IgD-negative memory B cell (primary cell): ENCODE results near the gene JAK1. TPM values are rescaled to one million over a fixed set of nuclear protein-coding genes. Genes with fewer than 3 reads are reported as not detected.
A peak's percentile ranks its signal among the peaks of the same experiment; 100 is the strongest.

Source experiments
- H3K27ac Mint-ChIP-seq, 3 donors: one replicate each; pipeline ENCODE4 v1.8.0; 2020 to 2022; ENCODE audit warnings: mild to moderate bottlenecking in 3 of 3, mixed read lengths in 3 of 3, moderate library complexity in 1 of 3
- H3K27me3 Mint-ChIP-seq: one replicate; pipeline ENCODE4 v1.8.0; 2021; ENCODE audit warnings: mixed read lengths
- H3K36me3 Mint-ChIP-seq: one replicate; pipeline ENCODE4 v1.8.0; 2020; ENCODE audit warnings: mild to moderate bottlenecking, mixed read lengths
- H3K4me1 Mint-ChIP-seq, 3 donors: one replicate each; pipeline ENCODE4 v1.8.0; 2020 to 2022; ENCODE audit warnings: mixed read lengths in 3 of 3, mild to moderate bottlenecking in 1 of 3
- H3K4me3 Mint-ChIP-seq, 4 donors: one replicate each; pipeline ENCODE4 v1.8.0; 2020 to 2022; ENCODE audit warnings: mild to moderate bottlenecking in 4 of 4, mixed read lengths in 4 of 4, moderate library complexity in 3 of 4
- H3K9me3 Mint-ChIP-seq, 3 donors: one replicate each; pipeline ENCODE4 v1.8.0; 2020 to 2021; ENCODE audit warnings: mixed read lengths in 3 of 3, mild to moderate bottlenecking in 1 of 3
- polyA plus RNA-seq: library from polyadenylated mRNA; unstranded; fragments of 300-500 nt; fragmentation: Illumina TruSeq; gene quantifications from one replicate; pipeline ENCODE4 v1.2.3, GENCODE V29; 2021

Gene JAK1
- polyA plus RNA-seq, 1 donor from 2014 or later = 216 TPM

- H3K36me3 Mint-ChIP-seq = no peaks in the 10 kb centered on the region
- H3K9me3 Mint-ChIP-seq = no peaks in the 10 kb centered on the region
- H3K4me1 Mint-ChIP-seq = peaks cover 0 to 9% (median 3%) of the 10 kb centered on the region in 3 donors
- H3K27me3 Mint-ChIP-seq = no peaks in the 10 kb centered on the region
- H3K4me3 Mint-ChIP-seq = no peak overlapping the region
- no peak overlapping the region for H3K27ac Mint-ChIP-seq
These were observed 116.4 kb downstream of the JAK1 start for GRCh38 chr1:64849942-64850341.

DNA sequence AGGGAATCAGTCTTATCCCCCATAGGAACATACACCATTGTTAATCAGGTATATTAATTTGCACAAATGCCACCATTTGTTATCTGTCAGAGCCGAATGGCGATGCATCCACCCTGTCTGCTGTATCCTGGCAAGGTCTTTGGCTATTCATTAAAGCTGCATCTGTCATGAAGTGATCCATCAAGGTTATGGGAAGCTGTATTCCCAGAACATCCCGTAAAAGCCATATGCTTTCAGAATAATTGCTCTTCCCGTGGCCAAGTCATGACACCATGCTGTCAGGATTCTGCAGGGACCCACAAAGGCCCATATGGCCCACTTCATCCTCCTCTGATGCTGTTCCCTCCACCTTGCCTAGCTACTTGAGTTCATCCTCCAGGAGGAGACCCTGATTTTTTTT is 117.5 kb downstream of the JAK1 start:
- peaks cover 2% of the 10 kb centered on the region for H3K36me3 Mint-ChIP-seq
- no peaks in the 10 kb centered on the region for H3K9me3 Mint-ChIP-seq
- peak overlapping the region in 2 of 3 donors; percentile 21 to 68 for H3K27ac Mint-ChIP-seq
- no peaks in the 10 kb centered on the region for H3K27me3 Mint-ChIP-seq
- peak overlapping the region in 1 of 4 donors; percentile 35 for H3K4me3 Mint-ChIP-seq
- peaks cover 0 to 9% (median 5%) of the 10 kb centered on the region in 3 donors for H3K4me1 Mint-ChIP-seq

GRCh38 chr1:64848136-64848535 is 118.2 kb downstream of the JAK1 start:
- H3K9me3 Mint-ChIP-seq = no peaks in the 10 kb centered on the region
- H3K27ac Mint-ChIP-seq = no peak overlapping the region
- H3K4me1 Mint-ChIP-seq = peaks cover 2 to 9% (median 6%) of the 10 kb centered on the region in 3 donors
- no peak overlapping the region for H3K4me3 Mint-ChIP-seq
- H3K36me3 Mint-ChIP-seq = peaks cover 2% of the 10 kb centered on the region
- no peaks in the 10 kb centered on the region for H3K27me3 Mint-ChIP-seq

- Mint-ChIP-seq H3K9me3 (no peaks in the 10 kb centered on the region), H3K4me3 (no peak overlapping the region), H3K4me1 (peaks cover 7 to 13% (median 11%) of the 10 kb centered on the region in 3 donors), H3K36me3 (peaks cover 2% of the 10 kb centered on the region), H3K27ac (no peak overlapping the region), H3K27me3 (peaks cover 2% of the 10 kb centered on the region)
These were observed 118.7 kb downstream of the JAK1 start for GRCh38 chr1:64847666-64848065.

DNA sequence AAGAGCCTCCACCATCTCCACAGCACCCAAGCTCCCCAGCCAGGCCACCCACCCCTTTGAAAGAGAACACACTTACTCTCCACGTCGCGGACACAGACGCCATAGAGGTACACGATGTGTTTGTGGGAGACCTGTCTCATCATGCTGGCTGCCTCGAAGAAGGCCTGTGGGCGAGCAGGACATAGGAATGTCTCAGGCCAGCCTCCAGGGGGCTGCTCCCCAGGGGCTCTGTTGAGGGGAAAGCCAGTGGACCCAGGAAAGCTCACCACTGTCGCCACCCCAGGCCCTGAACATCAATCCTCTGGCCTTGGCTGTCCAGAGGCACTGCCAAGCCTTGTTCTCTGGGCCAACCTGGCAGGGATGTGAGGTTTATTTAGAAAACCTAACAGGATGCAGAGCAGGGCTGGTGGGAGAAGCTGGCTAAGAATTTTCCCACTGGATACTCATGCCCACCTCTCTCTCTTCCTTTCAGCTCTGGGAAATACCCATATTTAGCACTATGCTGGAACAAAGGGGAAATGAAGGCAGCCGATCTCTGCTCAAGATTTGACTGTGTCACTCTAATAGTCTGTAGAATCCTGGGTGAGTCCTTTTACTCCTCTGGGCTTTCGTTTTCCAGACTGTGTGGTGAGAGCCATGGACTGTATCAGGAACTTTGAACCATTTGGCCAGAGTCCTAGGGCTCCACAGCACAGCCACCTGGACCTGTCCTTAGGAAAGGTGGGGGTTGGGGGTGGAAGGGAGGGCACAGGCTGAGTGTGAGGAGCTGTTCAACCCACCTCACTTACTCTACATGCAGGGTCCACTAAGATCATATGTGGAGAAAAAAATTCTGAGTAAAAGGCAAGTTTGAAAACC is 119.5 kb downstream of the JAK1 start:
- peaks cover 10 to 14% (median 12%) of the 10 kb centered on the region in 3 donors for H3K4me1 Mint-ChIP-seq
- H3K27me3 Mint-ChIP-seq = peaks cover 2% of the 10 kb centered on the region
- peak overlapping the region in 2 of 3 donors; percentile 9 to 35 for H3K27ac Mint-ChIP-seq
- peaks cover 2% of the 10 kb centered on the region for H3K36me3 Mint-ChIP-seq
- H3K4me3 Mint-ChIP-seq = no peak overlapping the region
- no peaks in the 10 kb centered on the region for H3K9me3 Mint-ChIP-seq

DNA sequence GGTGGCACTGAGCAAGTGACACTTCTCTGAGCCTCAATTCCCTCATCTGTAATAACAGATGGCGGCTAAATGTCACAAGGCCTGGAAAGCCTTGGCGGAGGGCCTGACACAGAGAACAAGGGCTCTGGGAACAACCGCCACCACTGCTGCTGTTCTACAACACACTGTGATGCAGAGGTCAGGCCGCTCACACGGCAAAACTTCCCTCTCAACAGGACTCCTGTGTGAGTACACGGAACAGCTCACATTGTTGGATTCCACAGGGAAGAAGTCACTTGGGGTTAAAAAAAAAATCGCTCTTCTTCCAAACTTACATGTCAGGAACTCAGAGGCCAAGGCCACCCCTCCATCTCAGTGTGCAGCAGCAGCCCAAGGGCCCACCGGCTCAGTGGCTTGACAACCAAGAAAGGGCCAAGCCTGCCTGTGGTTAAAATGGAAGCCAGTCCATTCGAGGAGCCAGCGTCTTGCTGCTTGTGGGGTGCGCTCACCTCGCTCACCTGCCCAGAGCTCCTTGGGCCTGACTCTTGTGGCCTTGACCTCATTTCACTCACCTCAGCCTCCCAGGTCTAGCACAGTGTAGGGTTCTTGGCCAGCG is 120.4 kb downstream of the JAK1 start:
- peak overlapping the region in 1 of 4 donors; percentile 32 for H3K4me3 Mint-ChIP-seq
- peaks cover 2% of the 10 kb centered on the region for H3K36me3 Mint-ChIP-seq
- H3K27me3 Mint-ChIP-seq = peaks cover 2% of the 10 kb centered on the region
- H3K4me1 Mint-ChIP-seq = peaks cover 4 to 14% (median 12%) of the 10 kb centered on the region in 3 donors
- H3K9me3 Mint-ChIP-seq = no peaks in the 10 kb centered on the region
- peak overlapping the region in 2 of 3 donors; percentile 9 to 39 for H3K27ac Mint-ChIP-seq

DNA sequence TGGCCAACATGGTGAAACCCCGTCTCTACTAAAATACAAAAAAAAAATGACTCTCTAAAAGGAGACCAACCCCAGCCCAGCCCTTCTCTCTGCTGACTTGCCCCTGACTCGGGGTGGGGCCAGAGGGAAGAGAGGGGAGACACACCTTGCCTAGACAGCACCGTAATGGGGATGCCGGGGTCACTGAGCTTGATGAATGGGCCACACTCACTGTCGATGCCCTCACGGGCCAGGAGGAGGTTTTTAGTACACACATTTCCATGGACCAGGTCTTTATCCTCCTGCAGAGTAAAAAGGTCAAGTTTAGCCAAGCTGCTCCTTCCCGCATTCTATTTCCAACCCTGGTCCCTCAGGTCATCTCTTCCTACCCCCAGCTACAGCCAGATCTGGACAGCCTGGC is 121.7 kb downstream of the JAK1 start:
- peaks cover 4 to 14% (median 12%) of the 10 kb centered on the region in 3 donors for H3K4me1 Mint-ChIP-seq
- peak overlapping the region; percentile 18 to 87 (median 70) for H3K27ac Mint-ChIP-seq
- no peaks in the 10 kb centered on the region for H3K9me3 Mint-ChIP-seq
- H3K4me3 Mint-ChIP-seq = no peak overlapping the region
- peaks cover 2% of the 10 kb centered on the region for H3K27me3 Mint-ChIP-seq
- H3K36me3 Mint-ChIP-seq = peaks cover 2% of the 10 kb centered on the region

GRCh38 chr1:64844175-64844574 is 122.2 kb downstream of the JAK1 start:
- H3K4me3 Mint-ChIP-seq = no peak overlapping the region
- H3K9me3 Mint-ChIP-seq = no peaks in the 10 kb centered on the region
- H3K36me3 Mint-ChIP-seq = peaks cover 2% of the 10 kb centered on the region
- H3K27me3 Mint-ChIP-seq = peaks cover 2% of the 10 kb centered on the region
- peak overlapping the region in 2 of 3 donors; percentile 70 to 86 for H3K27ac Mint-ChIP-seq
- peaks cover 4 to 14% (median 12%) of the 10 kb centered on the region in 3 donors for H3K4me1 Mint-ChIP-seq

DNA sequence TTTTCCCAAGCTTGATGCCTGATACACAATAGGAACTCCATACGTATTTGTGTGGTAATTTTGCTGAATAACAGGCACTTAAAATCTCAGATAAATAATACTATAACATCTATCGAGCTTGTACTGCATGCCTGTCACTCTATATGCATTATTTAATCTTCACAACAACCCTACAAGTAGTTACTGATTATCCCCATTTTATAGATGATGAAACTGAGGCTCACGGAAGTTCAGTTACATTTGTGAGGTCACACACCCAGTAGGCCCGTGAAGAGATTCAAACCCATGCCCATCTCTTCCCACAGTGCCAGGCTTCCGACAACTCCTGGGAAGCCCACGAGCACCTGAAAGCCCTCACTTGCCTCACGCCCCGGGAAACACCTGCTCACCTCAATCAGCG is 122.7 kb downstream of the JAK1 start:
- Mint-ChIP-seq H3K27ac (peak overlapping the region; percentile 13 to 86 (median 70)), H3K4me3 (peak overlapping the region in 1 of 4 donors; percentile 10), H3K4me1 (peaks cover 4 to 14% (median 12%) of the 10 kb centered on the region in 3 donors), H3K36me3 (peaks cover 2% of the 10 kb centered on the region), H3K9me3 (no peaks in the 10 kb centered on the region), H3K27me3 (peaks cover 2% of the 10 kb centered on the region)

- Mint-ChIP-seq H3K27me3 (peaks cover 2% of the 10 kb centered on the region), H3K27ac (peak overlapping the region in 2 of 3 donors; percentile 13 to 47), H3K9me3 (no peaks in the 10 kb centered on the region), H3K4me3 (peak overlapping the region in 1 of 4 donors; percentile 23), H3K36me3 (peaks cover 2% of the 10 kb centered on the region), H3K4me1 (peaks cover 4 to 14% (median 12%) of the 10 kb centered on the region in 3 donors)
These were observed 124.1 kb downstream of the JAK1 start for GRCh38 chr1:64842224-64842623.

DNA sequence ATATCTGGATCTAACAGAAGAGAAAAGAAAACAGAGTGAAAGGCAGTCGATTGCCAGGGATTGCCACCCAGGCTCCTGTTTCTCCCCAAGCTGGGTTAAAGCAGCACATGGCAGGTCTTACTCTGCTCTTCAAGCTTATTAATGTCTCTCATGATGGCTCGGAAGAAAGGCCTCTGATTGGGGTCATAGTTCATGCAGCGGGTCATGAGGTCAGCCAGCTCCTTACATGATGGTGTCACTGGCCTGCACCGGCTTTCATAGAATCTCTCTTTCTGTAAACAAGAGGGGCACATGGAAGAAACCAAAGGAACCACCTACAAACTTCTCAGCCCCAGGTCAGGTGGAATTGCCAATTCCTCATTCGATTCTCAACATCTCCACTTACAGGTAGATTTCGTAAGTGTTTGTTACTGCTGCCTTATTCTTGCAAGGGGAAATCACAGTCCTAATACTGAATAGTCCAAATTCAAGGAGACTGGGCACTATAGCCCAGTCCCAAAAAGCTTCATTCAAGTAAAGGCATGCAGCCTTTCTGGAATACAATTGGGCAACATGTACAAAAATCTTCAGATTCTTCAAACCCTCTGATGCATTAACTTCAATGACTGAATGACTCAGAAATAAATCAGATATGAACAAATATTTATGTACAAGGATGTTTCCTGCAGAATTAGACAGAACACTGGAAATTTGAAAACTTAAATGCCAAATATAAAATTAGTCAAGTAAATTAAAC is 124.9 kb downstream of the JAK1 start:
- peak overlapping the region in 2 of 3 donors; percentile 13 to 21 for H3K27ac Mint-ChIP-seq
- H3K27me3 Mint-ChIP-seq = peaks cover 2% of the 10 kb centered on the region
- H3K36me3 Mint-ChIP-seq = peaks cover 3% of the 10 kb centered on the region
- no peak overlapping the region for H3K4me3 Mint-ChIP-seq
- peaks cover 4 to 14% (median 12%) of the 10 kb centered on the region in 3 donors for H3K4me1 Mint-ChIP-seq
- H3K9me3 Mint-ChIP-seq = no peaks in the 10 kb centered on the region

DNA sequence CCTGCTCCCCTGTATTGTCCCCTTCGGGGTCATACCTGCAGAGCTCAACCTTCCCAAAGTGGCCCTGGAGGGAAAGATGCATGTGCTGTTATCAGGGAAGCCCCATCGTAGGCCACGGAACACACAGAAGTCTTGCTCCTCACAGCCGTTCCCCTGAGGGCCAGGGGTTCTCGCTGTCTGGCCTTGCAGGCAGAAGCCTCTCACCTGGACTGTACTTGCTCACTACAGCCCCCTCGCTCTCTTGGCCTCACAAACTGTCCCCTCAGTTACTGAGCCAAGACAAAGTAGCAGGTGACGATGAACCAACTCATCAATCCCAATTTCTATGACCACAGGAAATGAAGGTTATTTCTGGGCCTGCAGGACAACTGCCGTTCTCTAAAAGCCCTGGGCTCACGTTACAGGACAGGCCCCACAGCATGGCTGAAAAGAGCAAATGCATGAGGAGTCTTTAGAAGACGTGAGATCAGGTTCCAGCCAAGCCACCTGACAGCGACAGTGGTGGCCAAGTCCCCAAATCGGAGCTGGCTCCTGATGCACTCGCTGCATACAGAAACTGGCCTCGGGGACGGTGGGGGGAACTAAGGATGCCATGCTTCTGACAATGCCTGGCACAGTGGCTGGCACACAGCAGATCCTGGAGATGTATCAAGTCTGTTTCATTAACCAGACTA is 126.5 kb downstream of the JAK1 start:
- peaks cover 7% of the 10 kb centered on the region for H3K36me3 Mint-ChIP-seq
- H3K4me1 Mint-ChIP-seq = peaks cover 4 to 12% (median 10%) of the 10 kb centered on the region in 3 donors
- peaks cover 2% of the 10 kb centered on the region for H3K27me3 Mint-ChIP-seq
- no peak overlapping the region for H3K4me3 Mint-ChIP-seq
- H3K9me3 Mint-ChIP-seq = no peaks in the 10 kb centered on the region
- peak overlapping the region in 1 of 3 donors; percentile 50 for H3K27ac Mint-ChIP-seq

DNA sequence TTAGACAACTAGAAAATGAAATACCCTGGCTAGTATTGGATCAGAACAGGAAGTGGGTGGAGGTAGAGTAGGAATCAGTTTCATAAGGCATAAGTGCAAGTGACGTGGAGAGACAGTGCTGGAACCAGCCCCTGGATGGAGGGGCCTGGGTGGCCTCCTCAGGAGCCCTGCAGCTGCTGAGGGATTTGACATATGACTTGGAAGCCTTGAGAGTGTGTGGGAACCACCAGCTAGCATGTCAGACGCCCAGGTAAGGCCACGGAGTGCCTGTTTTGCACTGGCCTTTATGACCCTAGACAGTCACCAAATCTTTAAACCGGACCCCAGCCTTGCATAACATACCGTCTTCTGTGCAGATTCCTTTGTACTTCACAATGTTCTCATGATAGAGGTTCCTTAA is 127.1 kb downstream of the JAK1 start:
- Mint-ChIP-seq H3K4me3 (no peak overlapping the region), H3K9me3 (no peaks in the 10 kb centered on the region), H3K4me1 (peaks cover 4 to 12% (median 9%) of the 10 kb centered on the region in 3 donors), H3K36me3 (peaks cover 6% of the 10 kb centered on the region), H3K27me3 (peaks cover 2% of the 10 kb centered on the region), H3K27ac (peak overlapping the region in 1 of 3 donors; percentile 50)

- peaks cover 2% of the 10 kb centered on the region for H3K27me3 Mint-ChIP-seq
- H3K4me3 Mint-ChIP-seq = peak overlapping the region in 1 of 4 donors; percentile 8
- peaks cover 6% of the 10 kb centered on the region for H3K36me3 Mint-ChIP-seq
- peaks cover 4 to 12% (median 9%) of the 10 kb centered on the region in 3 donors for H3K4me1 Mint-ChIP-seq
- H3K27ac Mint-ChIP-seq = no peak overlapping the region
- H3K9me3 Mint-ChIP-seq = no peaks in the 10 kb centered on the region
These were observed 127.9 kb downstream of the JAK1 start for GRCh38 chr1:64838486-64838885.
